ENCODE measurements around the gene DLGAP1.
A peak's percentile ranks its signal among the peaks of the same experiment; 100 is the strongest.
"Not testable (repeated sequence)": the region's sequence is repeated elsewhere in the genome, so short reads cannot be mapped to it uniquely, and the experiment has no call there.

DLGAP1 gene

DNA sequence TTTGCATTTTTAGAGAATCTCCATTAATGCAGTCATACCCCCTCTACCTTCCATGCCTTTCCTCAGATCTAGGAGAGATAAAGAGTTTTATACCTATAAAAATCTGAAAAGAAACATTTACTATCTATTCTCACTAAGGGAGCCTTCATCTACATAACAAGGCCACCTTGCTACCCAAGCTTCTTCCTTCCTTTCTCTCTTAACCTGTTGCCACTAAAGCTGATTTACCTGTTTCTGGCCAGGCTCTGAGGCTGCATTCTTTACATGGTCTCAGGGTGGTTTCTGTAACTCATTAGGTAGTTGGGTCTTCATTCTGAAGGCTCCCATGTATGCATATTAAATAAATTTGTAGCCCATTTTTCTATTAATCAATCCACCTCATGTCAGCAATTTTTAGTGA lies 391.6 kb downstream of the DLGAP1 start:
- DNase-seq = no peak

DNA sequence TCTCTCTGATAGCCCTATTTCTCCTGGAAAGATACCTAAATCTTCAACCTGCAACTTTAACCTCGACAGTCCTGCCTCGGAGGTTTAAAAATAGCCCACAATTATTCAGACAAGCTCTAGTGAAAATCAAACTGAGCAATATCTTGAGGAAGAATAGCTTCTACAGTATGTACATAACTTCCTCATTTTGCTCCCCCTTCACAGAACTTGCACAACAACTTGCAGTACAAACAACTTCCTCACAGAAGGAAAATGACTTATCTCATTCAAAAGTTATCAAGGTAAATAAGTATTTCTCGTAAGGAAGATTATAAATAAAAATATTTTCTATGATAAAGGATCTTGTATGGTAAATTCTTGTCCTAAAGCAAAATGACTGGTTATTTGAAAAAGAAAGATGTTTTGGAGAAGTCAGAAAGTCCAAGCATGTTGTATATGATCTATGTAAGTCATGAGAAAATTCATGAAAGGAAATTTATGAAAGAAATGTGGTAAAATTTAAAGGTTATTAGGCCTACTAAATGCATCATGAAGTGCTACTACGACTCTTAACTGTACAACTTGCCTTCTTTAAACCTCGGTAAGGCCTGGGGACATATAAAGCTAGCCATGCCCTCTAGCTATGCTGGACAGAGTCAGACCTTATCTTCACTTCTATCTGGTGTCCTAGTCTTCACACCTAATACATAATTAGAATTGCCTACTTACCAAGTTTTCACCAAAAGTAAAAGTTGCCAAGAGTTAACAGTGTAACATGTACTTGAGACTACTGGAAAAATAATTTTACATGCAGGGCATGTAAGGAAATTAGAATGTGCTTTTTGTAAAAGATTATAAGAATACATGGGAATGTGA lies 394.5 kb downstream of the DLGAP1 start:
- DNase-seq = peak; percentile 9

DNA sequence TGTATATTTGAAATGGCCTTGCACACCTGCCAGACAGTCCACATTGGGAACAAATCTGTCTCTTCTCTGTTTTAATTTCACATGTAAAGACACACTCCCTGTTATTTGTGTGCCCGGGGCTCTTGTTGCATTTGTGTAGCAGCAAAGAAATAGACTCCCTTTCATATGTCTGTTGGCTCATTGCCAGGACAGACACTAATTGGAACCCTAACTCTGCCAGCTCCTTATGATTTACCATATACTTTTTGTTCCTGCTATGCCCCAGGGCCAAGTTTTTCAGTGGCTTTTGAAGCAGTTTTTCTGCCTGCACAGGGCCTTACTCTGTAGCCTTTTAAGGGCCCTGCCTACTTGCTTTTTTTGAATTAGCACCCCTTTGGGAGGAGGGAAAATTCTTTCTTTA lies 396.9 kb downstream of the DLGAP1 start:
- no peak for DNase-seq

- DNase-seq = no peak
Observed at GRCh38 chr18:4040391-4041092, 414.6 kb downstream of the DLGAP1 start.

DNA sequence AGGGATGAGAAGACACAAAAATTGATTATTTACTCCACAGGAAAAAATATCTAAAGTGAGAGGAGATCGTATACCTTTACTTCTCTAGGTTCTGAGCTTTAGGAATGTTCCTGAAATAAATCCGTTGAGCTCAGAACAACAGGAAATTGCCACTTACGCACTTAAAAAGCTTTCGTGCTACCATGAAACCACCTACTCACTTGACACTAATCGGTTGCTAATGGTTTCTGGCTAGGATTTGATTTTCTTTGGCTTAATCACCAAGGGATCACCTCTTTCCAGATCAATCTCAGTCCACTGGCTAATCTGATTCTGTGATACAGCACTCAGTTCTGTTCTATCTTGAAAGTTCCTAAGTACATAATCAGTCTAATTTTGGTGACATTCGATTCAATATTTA lies 419.6 kb downstream of the DLGAP1 start:
- no peak for DNase-seq

DNA sequence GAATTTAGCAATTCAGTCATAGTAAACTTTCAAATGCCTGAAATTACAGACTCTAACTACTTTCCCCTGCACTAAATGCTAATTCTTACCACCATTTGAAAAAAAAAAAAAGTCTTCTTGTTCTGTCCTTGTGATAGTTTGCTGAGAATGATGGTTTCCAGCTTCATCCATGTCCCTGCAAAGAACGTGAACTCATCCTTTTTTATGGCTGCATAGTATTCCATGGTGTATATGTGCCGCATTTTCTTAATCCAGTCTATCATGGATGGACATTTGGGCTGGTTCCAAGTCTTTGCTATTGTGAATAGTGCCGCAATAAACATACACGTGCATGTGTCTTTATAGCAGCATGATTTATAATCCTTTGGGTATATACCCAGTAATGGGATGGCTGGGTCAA lies 420.3 kb downstream of the DLGAP1 start:
- DNase-seq = not testable (repeated sequence)

DNA sequence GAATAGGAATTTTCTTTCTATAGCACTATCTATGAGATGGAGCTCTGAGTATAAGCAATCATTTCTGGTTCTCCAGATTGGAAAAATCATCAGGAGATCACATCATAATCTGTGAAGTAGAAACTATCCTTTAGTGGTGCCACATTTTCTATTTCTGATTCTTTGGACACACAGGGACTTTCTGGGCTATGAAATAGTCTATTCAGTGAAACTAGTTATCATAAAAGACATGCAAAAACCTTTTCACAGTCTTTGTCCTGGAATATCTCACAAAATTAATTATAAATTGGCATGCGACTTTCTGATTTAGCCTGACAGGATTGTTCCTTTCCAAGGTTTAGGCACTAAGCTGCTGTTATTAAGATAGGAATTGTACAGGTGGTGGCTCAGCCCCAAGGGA lies 428.6 kb downstream of the DLGAP1 start:
- DNase-seq = no peak

DNA sequence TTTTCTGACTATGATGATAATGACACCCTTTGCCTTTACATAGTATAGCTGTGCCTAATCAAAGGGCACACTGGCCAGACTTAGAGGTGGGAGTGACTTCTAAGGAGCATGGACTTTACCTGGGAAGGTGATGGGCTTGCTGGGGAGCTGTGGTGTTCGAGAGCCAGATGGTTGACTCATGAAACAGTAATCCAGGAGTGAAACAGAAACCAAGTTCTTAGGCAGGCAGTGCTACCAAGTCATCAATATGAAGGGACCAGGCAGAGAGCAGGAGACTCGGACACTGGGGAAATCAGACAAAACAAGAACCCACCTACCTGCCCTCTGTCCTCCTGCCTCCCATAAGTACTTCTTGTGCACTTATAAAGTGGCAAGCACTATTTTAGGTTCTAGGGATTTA lies 430.4 kb downstream of the DLGAP1 start:
- no peak for DNase-seq

DNA sequence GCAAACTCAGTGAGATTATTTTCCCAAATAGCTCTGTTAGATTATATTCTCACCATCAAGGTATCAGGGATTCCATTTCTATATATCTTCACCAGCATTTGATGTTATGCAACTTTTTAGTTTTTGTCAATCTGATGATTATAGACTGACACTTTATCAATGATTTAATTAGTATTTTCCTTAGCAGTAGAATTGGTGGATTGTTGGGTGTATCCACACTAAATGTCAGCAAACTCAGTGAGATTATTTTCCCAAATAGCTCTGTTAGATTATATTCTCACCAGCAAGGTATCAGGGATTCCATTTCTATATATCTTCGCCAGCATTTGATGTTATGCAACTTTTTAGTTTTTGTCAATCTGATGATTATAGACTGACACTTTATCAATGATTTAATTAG lies 432.4 kb downstream of the DLGAP1 start:
- DNase-seq = not testable (repeated sequence)

DNA sequence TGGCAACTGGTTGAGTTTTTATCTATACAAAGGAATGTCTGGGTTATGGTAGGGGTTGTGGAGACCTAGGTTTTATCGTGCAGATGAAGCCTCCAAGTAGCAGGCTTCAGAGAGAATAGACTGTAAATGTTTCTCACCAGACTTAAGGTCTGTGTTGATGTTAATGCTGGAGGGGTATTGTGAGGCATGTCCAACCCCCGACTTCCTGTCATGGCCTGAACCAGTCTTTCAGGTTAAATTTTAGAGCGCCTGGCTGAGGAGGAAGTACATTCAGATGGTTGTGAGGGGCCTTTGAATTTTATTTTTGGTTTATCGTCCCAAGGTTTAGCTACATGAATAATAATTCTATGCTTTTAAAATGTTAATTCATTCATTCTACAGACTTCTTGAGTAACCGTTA lies 435.1 kb downstream of the DLGAP1 start:
- DNase-seq = no peak

DNA sequence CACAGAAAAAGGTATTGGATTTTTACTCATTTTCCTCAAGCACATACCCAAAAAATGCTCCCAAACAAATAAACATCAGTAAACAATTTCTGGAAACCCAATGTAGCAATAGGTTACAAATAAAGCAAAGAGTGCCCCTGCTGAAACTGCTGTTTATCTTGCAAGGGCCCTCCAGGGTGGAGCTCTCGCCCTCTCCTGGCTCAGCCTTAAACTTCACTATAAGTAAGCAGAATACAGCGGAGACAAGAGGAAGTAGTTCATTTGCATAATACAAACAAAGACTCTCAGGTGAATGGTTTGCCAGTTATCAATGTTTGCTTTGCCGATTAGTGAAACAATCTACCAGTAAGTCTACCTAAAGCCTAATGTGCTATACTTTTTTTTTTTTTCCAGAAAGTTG lies 437.6 kb downstream of the DLGAP1 start:
- DNase-seq = peak; percentile 50

DNA sequence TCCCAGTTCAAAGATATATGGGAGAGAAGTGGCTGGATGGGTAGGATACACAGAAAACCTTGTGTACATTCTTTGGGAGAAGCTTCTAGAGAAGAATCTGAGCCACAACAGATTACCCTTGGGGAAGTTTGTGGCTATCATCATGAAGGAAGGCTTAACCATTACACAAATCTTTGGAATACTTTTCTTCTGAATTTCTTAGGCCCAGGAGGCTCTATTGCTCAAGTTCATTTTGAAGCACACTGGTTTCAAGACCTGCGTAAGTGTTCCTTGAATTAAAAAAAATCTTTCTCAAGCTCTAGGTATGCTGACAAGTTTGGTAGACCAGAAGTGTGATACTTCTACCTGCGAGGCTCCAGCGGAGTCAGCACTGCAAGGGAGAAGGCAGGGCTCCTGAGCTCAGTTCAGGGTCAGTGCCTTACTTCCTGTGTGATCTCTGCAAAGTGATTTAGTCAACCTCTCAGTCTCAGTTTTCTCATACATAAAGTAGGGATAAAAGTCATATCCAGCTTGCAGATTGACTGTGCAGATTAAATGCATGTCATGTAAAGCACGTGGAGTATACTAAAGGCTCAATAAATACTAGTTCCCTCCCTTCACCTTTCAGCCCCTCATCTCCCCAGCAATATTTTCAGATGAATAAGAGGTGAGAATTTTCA lies 438.6 kb downstream of the DLGAP1 start:
- DNase-seq = no peak

DNA sequence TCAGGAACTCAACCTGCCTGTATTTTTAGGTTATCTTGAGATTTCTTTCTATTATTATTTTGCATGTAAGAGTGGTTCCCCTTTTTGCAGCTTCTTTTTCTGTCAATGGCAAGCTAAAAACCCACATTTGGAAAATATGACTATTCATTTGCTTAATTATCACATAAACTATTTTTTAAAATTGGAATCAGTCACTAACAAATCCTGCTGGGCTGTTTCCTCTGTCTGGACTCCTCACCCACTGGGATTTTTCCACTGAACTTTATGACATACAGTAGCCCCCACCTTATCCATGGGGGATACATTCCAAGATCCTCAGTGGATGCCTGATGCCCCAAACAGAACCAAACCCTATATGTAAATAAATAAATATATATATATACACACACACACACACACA lies 447.3 kb downstream of the DLGAP1 start:
- no peak for DNase-seq

- no peak for DNase-seq
Observed at GRCh38 chr18:4004183-4004829, 450.8 kb downstream of the DLGAP1 start.

- DNase-seq = peak; percentile 78
Observed at GRCh38 chr18:3998698-3999333, 456.3 kb downstream of the DLGAP1 start.

DNA sequence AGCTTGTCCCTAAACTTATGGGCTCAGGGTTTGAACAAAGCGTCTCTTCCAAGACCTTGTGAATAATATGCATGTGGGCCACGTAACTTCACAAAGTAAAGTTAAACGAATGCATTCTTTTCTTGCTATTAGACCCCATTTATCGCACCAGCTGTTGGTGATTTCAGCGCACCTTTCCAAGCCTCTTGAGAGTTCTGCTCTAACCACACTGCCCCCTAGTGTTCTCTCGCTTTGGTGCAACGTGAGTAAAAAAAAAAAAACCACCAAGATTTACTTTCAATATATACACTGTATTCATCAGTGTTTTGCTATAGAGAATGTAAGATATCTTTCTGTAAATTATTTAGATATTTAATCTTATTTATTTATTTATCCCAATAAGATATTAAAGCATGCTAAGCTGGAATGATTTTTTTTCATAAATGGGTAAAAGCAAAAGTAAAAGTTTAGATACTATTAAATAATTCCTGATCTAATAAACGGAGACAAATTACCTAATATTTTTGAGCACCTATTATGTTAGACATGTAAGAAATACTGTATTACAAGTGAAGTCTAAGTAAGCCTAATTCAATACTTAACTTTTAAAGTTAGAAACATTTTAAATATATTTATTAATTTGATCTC lies 459.5 kb downstream of the DLGAP1 start:
- peak; percentile 88 for DNase-seq

DNA sequence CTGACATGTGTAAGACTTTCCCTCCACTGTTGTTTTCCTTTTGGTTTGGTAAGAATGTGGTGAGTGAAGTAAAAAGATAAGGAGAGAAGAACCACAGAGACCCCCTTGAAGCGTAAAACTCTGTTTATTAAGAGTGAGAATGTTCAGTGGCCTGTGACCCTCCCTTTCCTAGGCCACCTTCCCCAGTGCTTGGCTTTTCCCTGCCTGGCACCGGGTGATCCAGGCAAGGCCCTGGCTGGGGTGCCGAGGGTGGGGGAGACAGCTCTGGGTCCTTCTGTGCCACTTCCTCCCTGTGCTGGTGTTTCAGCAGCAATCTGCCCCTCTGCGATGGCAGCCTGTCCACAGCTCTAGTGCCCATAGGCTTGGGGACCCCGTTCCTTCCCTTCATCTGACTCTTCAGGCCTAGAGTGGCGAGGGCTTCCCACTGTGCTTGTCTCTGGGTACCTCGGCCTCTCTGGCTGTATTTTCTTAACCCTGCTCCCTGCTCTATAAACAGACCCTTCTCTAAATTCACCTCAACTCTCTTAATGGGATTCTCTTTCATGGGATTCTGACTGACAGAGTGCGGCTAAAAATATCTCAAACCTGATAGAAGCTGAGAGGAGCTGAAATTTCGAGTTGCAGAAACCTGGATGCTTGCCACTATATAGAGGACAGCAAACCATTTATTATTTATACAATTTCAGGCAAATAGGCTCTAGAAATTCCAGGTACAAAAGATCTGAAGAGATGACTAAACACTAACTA lies 461.0 kb downstream of the DLGAP1 start:
- peak; percentile 56 for DNase-seq

- no peak for DNase-seq
Observed at GRCh38 chr18:3985664-3986063, 469.4 kb downstream of the DLGAP1 start.

DNA sequence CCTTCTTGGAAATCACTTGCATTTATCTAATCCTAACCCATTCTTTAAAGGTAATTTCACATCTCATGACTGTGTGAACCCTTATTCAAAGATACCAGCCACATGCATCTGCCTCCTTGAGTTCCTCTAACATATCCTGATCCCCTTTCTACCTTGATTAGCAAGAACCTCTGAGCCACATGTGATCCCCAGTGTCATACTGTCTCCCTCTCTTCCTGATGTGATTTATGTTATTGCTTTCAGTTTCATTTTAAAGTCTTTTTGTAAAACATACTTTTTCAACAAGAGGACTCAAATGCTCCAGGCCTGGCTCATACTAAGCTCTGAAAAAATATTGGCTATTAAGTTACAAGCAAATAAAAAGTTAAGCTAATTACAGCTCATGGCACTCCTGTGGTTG lies 470.1 kb downstream of the DLGAP1 start:
- DNase-seq = peak; percentile 26

GRCh38 chr18:3984163-3984757 lies 470.8 kb downstream of the DLGAP1 start:
- DNase-seq = no peak

DNA sequence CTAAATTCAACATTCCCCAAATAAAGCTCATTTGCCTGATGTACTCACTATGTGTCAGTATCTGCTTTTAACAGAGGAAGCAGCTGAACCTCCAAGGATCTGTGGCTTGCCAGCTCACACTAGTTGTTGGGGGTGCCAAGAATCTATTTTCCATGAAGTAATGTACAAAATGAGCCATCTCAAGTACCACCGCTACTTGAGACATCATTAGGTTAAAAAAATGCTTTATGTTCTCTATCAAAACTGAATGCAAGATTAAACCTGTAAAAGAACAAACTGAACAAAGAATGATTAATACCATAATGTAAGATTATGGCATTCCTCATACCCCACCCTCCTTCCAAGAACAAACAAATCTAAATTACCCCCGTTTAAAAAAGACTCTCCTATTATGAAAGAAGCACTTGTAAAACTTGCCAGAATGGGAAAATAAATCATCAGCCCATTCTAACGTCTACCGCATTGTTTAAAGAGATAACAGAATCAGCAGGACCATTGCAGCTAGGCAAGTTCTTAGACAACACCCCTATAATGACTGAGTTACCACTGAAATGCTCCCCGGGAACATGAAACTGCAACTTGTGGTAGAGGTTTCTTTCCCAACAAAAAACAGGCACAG lies 471.6 kb downstream of the DLGAP1 start:
- peak; percentile 92 for DNase-seq
